Dendritic cell treated with granulocyte-macrophage colony-stimulating factor and Interleukin-4, amounts not matched to agents 40 ng/mL and 50 ng/mL, for 4 days (primary cell): ENCODE results near the gene LRRC4C.
"Not testable (repeated sequence)": the region's sequence is repeated elsewhere in the genome, so short reads cannot be mapped to it uniquely, and the experiment has no call there.

Source experiments
- H3K27ac Mint-ChIP-seq: one replicate; pipeline ENCODE4 v1.8.0; 2022; ENCODE audit warnings: mild to moderate bottlenecking, mixed read lengths
- H3K27me3 Mint-ChIP-seq: one replicate; pipeline ENCODE4 v1.8.0; 2022; ENCODE audit warnings: mild to moderate bottlenecking, mixed read lengths
- H3K36me3 Mint-ChIP-seq: one replicate; pipeline ENCODE4 v1.8.0; 2022; ENCODE audit warnings: low read depth, mixed read lengths
- H3K4me1 Mint-ChIP-seq: one replicate; pipeline ENCODE4 v1.8.0; 2022; ENCODE audit warnings: low read depth, mixed read lengths
- H3K4me3 Mint-ChIP-seq: one replicate; pipeline ENCODE4 v1.8.0; 2022; ENCODE audit warnings: mild to moderate bottlenecking, moderate library complexity, mixed read lengths
- H3K9me3 Mint-ChIP-seq: one replicate; pipeline ENCODE4 v1.8.0; 2022; ENCODE audit warnings: mixed read lengths
- intact Hi-C: fragments of 100-400 bp; cut with micrococcal nuclease; formaldehyde crosslinking; loops from one replicate; pipeline ENCODE4 v1.15.0; 2022

Gene LRRC4C

GRCh38 chr11:40885250-40885954, 574.0 kb downstream of the LRRC4C start:
- Mint-ChIP-seq H3K9me3 (peaks cover 8% of the 10 kb centered on the region), H3K4me3 (no peak overlapping the region), H3K36me3 (no peaks in the 10 kb centered on the region), H3K27ac (no peak overlapping the region), H3K4me1 (no peaks in the 10 kb centered on the region), H3K27me3 (no peaks in the 10 kb centered on the region)
- intact Hi-C loops = no loop called here

DNA sequence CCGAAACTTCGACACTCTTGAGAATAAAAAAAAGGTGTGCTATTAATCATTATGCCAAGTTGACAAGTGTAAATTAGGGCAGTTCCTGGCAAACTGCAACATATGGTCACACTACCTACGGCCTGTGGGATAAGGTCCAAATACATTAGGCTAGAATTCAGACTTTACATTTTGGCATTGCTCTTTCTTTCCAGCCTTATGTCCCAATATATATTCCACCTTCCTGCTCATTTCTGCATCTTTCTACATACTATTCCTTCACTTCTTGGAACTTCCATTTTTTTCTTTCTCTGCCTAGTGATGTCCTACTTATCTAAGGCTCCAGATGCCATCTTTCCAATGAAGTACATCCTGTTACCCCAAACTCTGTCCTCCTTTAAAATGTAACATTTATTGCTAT, 577.2 kb downstream of the LRRC4C start:
- Mint-ChIP-seq H3K27me3 (no peaks in the 10 kb centered on the region), H3K4me3 (no peak overlapping the region), H3K4me1 (no peaks in the 10 kb centered on the region), H3K27ac (no peak overlapping the region), H3K9me3 (peaks cover 8% of the 10 kb centered on the region), H3K36me3 (no peaks in the 10 kb centered on the region)
- intact Hi-C loops = no loop called here

DNA sequence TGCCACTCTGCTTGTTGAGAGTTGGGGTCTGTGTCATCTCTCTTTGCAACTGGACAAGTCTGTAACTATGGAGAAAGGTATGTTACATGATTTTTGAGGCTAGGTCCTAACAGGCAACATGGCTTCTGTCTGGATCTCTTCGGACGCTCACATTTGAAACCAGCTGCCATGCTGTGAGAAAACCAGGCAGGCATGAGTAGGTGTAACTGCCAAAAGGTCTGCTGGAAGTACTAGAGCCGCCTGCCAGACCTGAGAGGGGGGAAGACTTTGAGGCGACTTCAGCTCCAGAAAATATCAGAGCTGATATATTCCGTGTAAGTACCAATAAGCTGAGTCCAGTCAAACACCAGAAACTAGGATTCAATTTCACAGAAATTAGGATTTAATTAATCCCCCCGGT, 579.5 kb downstream of the LRRC4C start:
- intact Hi-C loops = no loop called here
- H3K27ac Mint-ChIP-seq = no peak overlapping the region
- H3K27me3 Mint-ChIP-seq = no peaks in the 10 kb centered on the region
- H3K9me3 Mint-ChIP-seq = peaks cover 8% of the 10 kb centered on the region
- no peak overlapping the region for H3K4me3 Mint-ChIP-seq
- no peaks in the 10 kb centered on the region for H3K36me3 Mint-ChIP-seq
- H3K4me1 Mint-ChIP-seq = no peaks in the 10 kb centered on the region

GRCh38 chr11:40877981-40878380, 581.5 kb downstream of the LRRC4C start:
- Mint-ChIP-seq H3K9me3 (no peaks in the 10 kb centered on the region), H3K27me3 (no peaks in the 10 kb centered on the region), H3K36me3 (no peaks in the 10 kb centered on the region), H3K27ac (no peak overlapping the region), H3K4me3 (no peak overlapping the region), H3K4me1 (no peaks in the 10 kb centered on the region)
- intact Hi-C loops = no loop called here

GRCh38 chr11:40877256-40877655, 582.2 kb downstream of the LRRC4C start:
- no peaks in the 10 kb centered on the region for H3K27me3 Mint-ChIP-seq
- H3K4me3 Mint-ChIP-seq = no peak overlapping the region
- no peaks in the 10 kb centered on the region for H3K36me3 Mint-ChIP-seq
- H3K4me1 Mint-ChIP-seq = no peaks in the 10 kb centered on the region
- intact Hi-C loops = no loop called here
- H3K27ac Mint-ChIP-seq = no peak overlapping the region
- H3K9me3 Mint-ChIP-seq = no peaks in the 10 kb centered on the region

DNA sequence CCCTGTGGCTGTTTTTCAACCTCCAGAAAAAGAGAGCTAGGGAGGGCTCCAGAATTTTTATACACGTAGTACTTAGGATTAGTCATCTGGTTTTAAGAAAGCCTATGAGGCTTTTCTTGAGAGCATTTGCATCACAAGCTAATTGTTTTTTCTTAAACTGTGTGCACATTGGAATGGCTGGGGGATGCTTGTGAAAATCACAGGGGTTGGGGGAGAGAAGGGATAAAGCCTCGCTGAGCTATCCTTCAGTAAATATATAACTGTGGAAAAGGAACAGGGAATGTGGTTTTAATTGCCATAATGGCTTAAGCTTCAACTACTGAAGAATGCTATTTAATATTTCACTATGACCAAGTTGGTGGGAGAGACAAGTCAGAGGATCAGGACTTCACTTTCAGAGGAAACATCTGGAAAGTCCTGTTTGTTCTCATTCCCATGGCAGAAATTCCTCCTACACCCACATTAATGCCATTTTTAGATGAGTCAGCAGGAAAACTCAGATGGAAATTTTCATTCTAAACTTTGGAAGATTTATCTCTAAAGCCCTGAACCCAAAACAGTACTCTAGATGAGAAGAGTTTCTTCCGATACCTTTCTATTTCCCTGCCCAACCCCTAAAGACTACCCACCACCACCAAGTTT, 591.3 kb downstream of the LRRC4C start:
- no peaks in the 10 kb centered on the region for H3K27me3 Mint-ChIP-seq
- H3K4me1 Mint-ChIP-seq = no peaks in the 10 kb centered on the region
- intact Hi-C loops = no loop called here
- H3K36me3 Mint-ChIP-seq = no peaks in the 10 kb centered on the region
- no peak overlapping the region for H3K27ac Mint-ChIP-seq
- no peaks in the 10 kb centered on the region for H3K9me3 Mint-ChIP-seq
- H3K4me3 Mint-ChIP-seq = no peak overlapping the region

DNA sequence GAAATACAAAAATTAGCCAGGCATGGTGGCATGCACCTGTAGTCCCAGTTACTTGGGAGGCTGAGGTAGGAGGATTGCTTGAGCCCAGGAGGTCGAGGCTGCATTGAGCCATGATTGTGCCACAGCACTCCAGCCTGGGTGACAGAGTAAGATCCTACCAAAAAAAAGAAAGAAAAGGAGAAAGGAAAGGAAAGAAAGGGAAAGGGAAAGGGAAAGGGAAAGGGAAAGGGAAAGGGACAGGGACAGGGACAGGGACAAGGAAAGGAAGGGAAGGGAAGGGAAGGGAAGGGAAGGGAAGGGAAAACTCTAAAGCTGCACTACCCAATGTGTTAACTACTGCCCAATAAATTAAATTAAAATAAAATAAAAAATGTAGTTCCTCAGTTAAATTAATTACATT, 601.7 kb downstream of the LRRC4C start:
- H3K4me3 Mint-ChIP-seq, H3K36me3 Mint-ChIP-seq, H3K27me3 Mint-ChIP-seq, H3K27ac Mint-ChIP-seq, intact Hi-C loops, H3K9me3 Mint-ChIP-seq, H3K4me1 Mint-ChIP-seq: not testable (repeated sequence)

DNA sequence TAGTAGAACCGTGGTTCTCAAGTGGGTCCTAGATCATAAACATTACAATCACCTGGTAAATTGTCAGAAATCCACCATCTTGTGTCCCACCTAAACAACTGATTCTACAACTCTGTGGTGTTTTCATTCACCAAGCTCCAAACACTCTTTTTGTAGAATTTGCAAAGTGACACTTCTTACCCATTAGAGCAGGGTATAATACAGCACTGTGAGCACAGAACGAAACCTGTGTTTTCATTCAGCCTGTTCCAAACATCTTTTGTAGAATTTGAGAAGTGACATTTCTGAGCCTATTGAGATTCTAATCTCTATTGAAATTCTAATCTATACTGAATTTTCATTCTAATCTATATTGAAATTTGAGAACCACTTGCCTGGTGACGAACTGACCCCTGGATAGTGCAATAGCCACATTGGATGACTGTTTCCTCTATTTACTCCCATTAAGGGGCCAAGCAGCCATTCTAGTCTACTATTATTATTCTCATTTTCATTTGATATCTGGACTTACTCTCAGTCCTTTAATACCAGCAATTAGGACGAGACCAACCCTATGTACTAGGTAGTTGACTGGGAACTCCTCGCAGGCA, 616.6 kb downstream of the LRRC4C start:
- H3K27ac Mint-ChIP-seq = no peak overlapping the region
- no peaks in the 10 kb centered on the region for H3K4me1 Mint-ChIP-seq
- intact Hi-C loops = no loop called here
- H3K9me3 Mint-ChIP-seq = peaks cover 20% of the 10 kb centered on the region
- no peak overlapping the region for H3K4me3 Mint-ChIP-seq
- H3K27me3 Mint-ChIP-seq = no peaks in the 10 kb centered on the region
- no peaks in the 10 kb centered on the region for H3K36me3 Mint-ChIP-seq

GRCh38 chr11:40841231-40841630, 618.2 kb downstream of the LRRC4C start:
- Mint-ChIP-seq H3K36me3 (no peaks in the 10 kb centered on the region), H3K4me3 (no peak overlapping the region), H3K27ac (no peak overlapping the region), H3K27me3 (no peaks in the 10 kb centered on the region), H3K9me3 (peaks cover 11% of the 10 kb centered on the region), H3K4me1 (no peaks in the 10 kb centered on the region)
- intact Hi-C loops = no loop called here

- H3K27me3 Mint-ChIP-seq = no peaks in the 10 kb centered on the region
- no peak overlapping the region for H3K27ac Mint-ChIP-seq
- intact Hi-C loops = no loop called here
These were observed 621.2 kb downstream of the LRRC4C start for GRCh38 chr11:40838181-40838683.

DNA sequence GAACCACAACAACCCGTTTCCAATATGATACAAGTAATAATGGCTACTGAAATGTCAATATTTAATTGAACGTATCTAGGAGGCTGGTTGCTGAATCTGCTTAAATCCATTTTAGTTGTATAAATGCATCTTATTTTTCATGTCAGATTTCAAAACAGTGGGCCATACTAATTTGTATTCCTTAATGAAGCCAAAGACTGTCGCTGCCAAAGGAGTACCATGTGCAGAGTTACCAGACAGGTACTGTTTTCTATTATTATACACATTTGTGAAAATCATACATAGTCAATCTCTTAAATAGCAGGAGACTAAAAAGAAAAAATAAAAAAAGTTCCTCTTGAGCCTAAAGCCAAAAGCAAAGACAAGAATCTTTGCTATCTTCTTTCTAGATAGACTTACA, 632.3 kb downstream of the LRRC4C start:
- intact Hi-C loops = no loop called here
- H3K27ac Mint-ChIP-seq = no peak overlapping the region
- no peaks in the 10 kb centered on the region for H3K36me3 Mint-ChIP-seq
- no peaks in the 10 kb centered on the region for H3K9me3 Mint-ChIP-seq
- no peaks in the 10 kb centered on the region for H3K27me3 Mint-ChIP-seq
- H3K4me1 Mint-ChIP-seq = no peaks in the 10 kb centered on the region
- H3K4me3 Mint-ChIP-seq = no peak overlapping the region

More at GRCh38 chr11:40838181-40838683, 621.2 kb downstream of the LRRC4C start:
- no peak overlapping the region for H3K4me3 Mint-ChIP-seq
- no peaks in the 10 kb centered on the region for H3K9me3 Mint-ChIP-seq
- H3K36me3 Mint-ChIP-seq = no peaks in the 10 kb centered on the region
- no peaks in the 10 kb centered on the region for H3K4me1 Mint-ChIP-seq

DNA sequence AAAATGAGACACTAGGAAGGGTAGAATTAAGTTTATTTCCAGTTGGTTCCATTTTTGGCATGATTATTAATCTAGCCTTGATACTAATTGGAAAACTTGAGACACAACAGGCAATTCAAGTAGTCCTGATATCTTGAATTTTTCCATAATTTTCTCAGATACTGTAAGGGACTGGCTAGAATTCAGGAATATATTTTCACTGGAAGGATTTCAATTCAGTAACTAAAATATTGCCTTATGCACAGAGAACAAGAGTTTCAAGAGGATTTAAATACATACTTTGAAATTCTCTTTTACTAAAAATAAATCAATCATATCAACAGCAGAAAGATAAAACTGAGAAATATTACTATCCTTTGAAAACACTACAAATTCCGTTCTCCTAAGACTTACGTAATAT, 632.9 kb downstream of the LRRC4C start:
- Mint-ChIP-seq H3K27ac (no peak overlapping the region), H3K36me3 (no peaks in the 10 kb centered on the region), H3K9me3 (no peaks in the 10 kb centered on the region), H3K27me3 (no peaks in the 10 kb centered on the region), H3K4me1 (no peaks in the 10 kb centered on the region), H3K4me3 (no peak overlapping the region)
- intact Hi-C loops = no loop called here

DNA sequence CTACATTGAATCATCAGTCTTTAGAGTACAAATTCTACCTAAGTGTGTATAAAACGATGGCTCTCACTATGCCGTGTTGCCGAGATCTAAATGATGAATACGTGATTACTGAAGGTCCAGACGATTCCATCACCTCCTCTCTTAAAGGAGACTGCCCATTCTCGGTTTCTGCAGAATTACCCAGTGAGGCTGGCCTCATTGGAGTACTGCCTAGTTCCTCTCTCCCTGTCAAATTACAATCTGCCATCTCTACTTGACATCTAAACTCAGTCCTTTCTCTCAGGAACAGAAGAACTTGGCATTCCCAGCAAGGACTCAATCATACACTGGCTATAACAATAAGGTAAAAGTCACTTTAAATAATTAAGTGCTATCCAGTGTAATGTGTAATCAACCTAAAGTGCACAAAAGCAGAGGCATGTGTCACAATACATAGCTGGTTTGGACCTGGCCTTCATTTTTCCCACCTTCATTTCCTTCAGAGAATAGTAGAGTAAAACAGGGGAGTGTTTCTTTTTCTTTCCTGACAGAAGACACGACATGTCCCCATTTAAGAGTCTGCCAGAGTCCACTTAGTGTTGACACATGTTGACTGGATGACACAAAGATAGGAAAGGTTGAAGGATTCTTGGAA, 634.1 kb downstream of the LRRC4C start:
- H3K36me3 Mint-ChIP-seq = no peaks in the 10 kb centered on the region
- intact Hi-C loops = no loop called here
- H3K4me3 Mint-ChIP-seq = no peak overlapping the region
- H3K27ac Mint-ChIP-seq = no peak overlapping the region
- no peaks in the 10 kb centered on the region for H3K4me1 Mint-ChIP-seq
- H3K9me3 Mint-ChIP-seq = no peaks in the 10 kb centered on the region
- H3K27me3 Mint-ChIP-seq = no peaks in the 10 kb centered on the region

- H3K9me3 Mint-ChIP-seq = peaks cover 16% of the 10 kb centered on the region
- intact Hi-C loops = no loop called here
- no peaks in the 10 kb centered on the region for H3K27me3 Mint-ChIP-seq
- no peaks in the 10 kb centered on the region for H3K4me1 Mint-ChIP-seq
- no peak overlapping the region for H3K4me3 Mint-ChIP-seq
- H3K36me3 Mint-ChIP-seq = no peaks in the 10 kb centered on the region
- H3K27ac Mint-ChIP-seq = no peak overlapping the region
These were observed 640.2 kb downstream of the LRRC4C start for GRCh38 chr11:40819230-40819629.
